ENCODE measurements around the gene HSD17B10.

The HSD17B10 gene

GRCh38 chrX:53440101-53440500 is 5.9 kb upstream of the HSD17B10 start:
- H3K36me3 ChIP-seq, result no peaks in the 10 kb centered on the region
- no peaks in the 10 kb centered on the region for H3K4me1 ChIP-seq
- TF ChIP-seq CTCF (IDR thresholded peaks at IDR 0.05; ENCODE audit: low read depth, low read length), result no peak
- no peak for DNase-seq
- no peaks in the 10 kb centered on the region for H3K27me3 ChIP-seq
- H3K4me3 ChIP-seq (ENCODE audit: low read depth, low read length), result no peak overlapping the region
- H3K9me3 ChIP-seq, result no peaks in the 10 kb centered on the region

- Histone ChIP-seq H3K36me3 (no peaks in the 10 kb centered on the region), H3K4me1 (no peaks in the 10 kb centered on the region), H3K4me3 (ENCODE audit: low read depth, low read length) (no peak overlapping the region), H3K27me3 (no peaks in the 10 kb centered on the region), H3K9me3 (no peaks in the 10 kb centered on the region)
- TF ChIP-seq CTCF (IDR thresholded peaks at IDR 0.05; ENCODE audit: low read depth, low read length), result no peak
- DNase-seq, result no peak
Observed at GRCh38 chrX:53438832-53439230, 4.7 kb upstream of the HSD17B10 start.

- no peaks in the 10 kb centered on the region for H3K4me1 ChIP-seq
- DNase-seq, result no peak
- H3K36me3 ChIP-seq, result no peaks in the 10 kb centered on the region
Observed at GRCh38 chrX:53438174-53438831, 4.1 kb upstream of the HSD17B10 start.

GRCh38 chrX:53437206-53437605 is 3.0 kb upstream of the HSD17B10 start:
- Histone ChIP-seq H3K4me3 (ENCODE audit: low read depth, low read length) (no peak overlapping the region), H3K27me3 (no peaks in the 10 kb centered on the region)
- TF ChIP-seq CTCF (IDR thresholded peaks at IDR 0.05; ENCODE audit: low read depth, low read length), result no peak

More at GRCh38 chrX:53438174-53438831, 4.1 kb upstream of the HSD17B10 start:
- TF ChIP-seq CTCF (IDR thresholded peaks at IDR 0.05; ENCODE audit: low read depth, low read length), result no peak
- H3K4me3 ChIP-seq (ENCODE audit: low read depth, low read length), result no peak overlapping the region
- H3K27me3 ChIP-seq, result no peaks in the 10 kb centered on the region
- H3K9me3 ChIP-seq, result no peaks in the 10 kb centered on the region

GRCh38 chrX:53435997-53436396 is 1.8 kb upstream of the HSD17B10 start:
- peak; percentile 68 for DNase-seq
- Histone ChIP-seq H3K27me3 (no peaks in the 10 kb centered on the region), H3K36me3 (peaks cover 5% of the 10 kb centered on the region), H3K9me3 (no peaks in the 10 kb centered on the region), H3K4me1 (no peaks in the 10 kb centered on the region), H3K4me3 (ENCODE audit: low read depth, low read length) (no peak overlapping the region)
- TF ChIP-seq CTCF (IDR thresholded peaks at IDR 0.05; ENCODE audit: low read depth, low read length), result peak; percentile 83

More at GRCh38 chrX:53437206-53437605, 3.0 kb upstream of the HSD17B10 start:
- DNase-seq, result no peak
- Histone ChIP-seq H3K36me3 (no peaks in the 10 kb centered on the region; the same call in none of the 2 replicates), H3K9me3 (no peaks in the 10 kb centered on the region), H3K4me1 (no peaks in the 10 kb centered on the region)

GRCh38 chrX:53430231-53430630 is 3.9 kb downstream of the HSD17B10 start:
- H3K27me3 ChIP-seq, result no peaks in the 10 kb centered on the region
- no peak for DNase-seq
- TF ChIP-seq CTCF (IDR thresholded peaks at IDR 0.05; ENCODE audit: low read depth, low read length), result no peak
- H3K4me3 ChIP-seq (ENCODE audit: low read depth, low read length), result no peak overlapping the region
- no peaks in the 10 kb centered on the region for H3K9me3 ChIP-seq
- H3K36me3 ChIP-seq, result peaks cover 5% of the 10 kb centered on the region
- no peaks in the 10 kb centered on the region for H3K4me1 ChIP-seq
